ENCODE data around the gene GARIN5B. TPM values are rescaled to one million over a fixed set of nuclear protein-coding genes. Genes with fewer than 3 reads are reported as not detected.
"Not testable (repeated sequence)": the region's sequence is repeated elsewhere in the genome, so short reads cannot be mapped to it uniquely, and the experiment has no call there.

GARIN5B gene
- total and polyA plus RNA-seq, 12 donors, result not detected

GRCh38 chr19:55405638-55406037 lies 42.6 kb upstream of the GARIN5B start:
- TF ChIP-seq CTCF (IDR thresholded peaks at IDR 0.05) (no peak), POLR2A (IDR thresholded peaks at IDR 0.05) (no peak)
- intact Hi-C loops (cut with DNase I), result no loop called here
- no peak overlapping the region for H3K27ac ChIP-seq
- H3K27me3 ChIP-seq, result no peaks in the 10 kb centered on the region
- no peak for DNase-seq
- H3K4me3 ChIP-seq, result no peak overlapping the region
- WGBS, 4 donors, result 80 to 91% (median 86%) methylated on average over 5 of the region's 5 CpGs
- peaks cover 6 to 24% of the 10 kb centered on the region in 2 donors for H3K4me1 ChIP-seq (replicated peaks in 1 of 2)
- H3K9me3 ChIP-seq (replicated peaks in 1 of 3), result no peaks in the 10 kb centered on the region
- H3K36me3 ChIP-seq (replicated peaks in 1 of 2), result peaks cover 0 to 40% of the 10 kb centered on the region in 2 donors

- 86 to 100% (median 92%) methylated on average over 2 of the region's 2 CpGs for WGBS, 4 donors
- intact Hi-C loops (cut with DNase I), result no loop called here
- Histone ChIP-seq H3K27ac (no peak overlapping the region), H3K36me3 (replicated peaks in 1 of 2) (peaks cover 0 to 44% of the 10 kb centered on the region in 2 donors), H3K4me3 (no peak overlapping the region), H3K27me3 (no peaks in the 10 kb centered on the region), H3K4me1 (replicated peaks in 1 of 2) (peaks cover 6 to 18% of the 10 kb centered on the region in 2 donors), H3K9me3 (replicated peaks in 1 of 3) (no peaks in the 10 kb centered on the region)
- TF ChIP-seq POLR2A (IDR thresholded peaks at IDR 0.05), result no peak
- TF ChIP-seq CTCF (IDR thresholded peaks at IDR 0.05), result no peak
- no peak for DNase-seq
Measured at GRCh38 chr19:55402509-55402908, 39.4 kb upstream of the GARIN5B start.

GRCh38 chr19:55401390-55401789 lies 38.3 kb upstream of the GARIN5B start:
- H3K27me3 ChIP-seq; DNase-seq; H3K9me3 ChIP-seq (replicated peaks in 1 of 3); H3K27ac ChIP-seq; H3K4me3 ChIP-seq; H3K4me1 ChIP-seq (replicated peaks in 1 of 2); intact Hi-C loops (cut with DNase I): not testable (repeated sequence)
- WGBS, 4 donors, result 80 to 88% (median 83%) methylated on average over 1 to 19 of the region's 28 CpGs
- H3K36me3 ChIP-seq (replicated peaks in 1 of 2), result peaks cover 0 to 44% of the 10 kb centered on the region in 2 donors

GRCh38 chr19:55400281-55401087 lies 37.4 kb upstream of the GARIN5B start:
- H3K4me1 ChIP-seq (replicated peaks in 1 of 2), result peaks cover 0 to 1% of the 10 kb centered on the region in 2 donors
- no peak overlapping the region for H3K4me3 ChIP-seq
- no peak for DNase-seq
- H3K36me3 ChIP-seq (replicated peaks in 1 of 2), result peaks cover 0 to 36% of the 10 kb centered on the region in 2 donors
- no peaks in the 10 kb centered on the region for H3K9me3 ChIP-seq (replicated peaks in 1 of 3)
- intact Hi-C loops (cut with DNase I), result no loop called here
- no peak overlapping the region for H3K27ac ChIP-seq
- no peaks in the 10 kb centered on the region for H3K27me3 ChIP-seq
- 89 to 91% (median 91%) methylated on average over 7 to 14 of the region's 14 CpGs for WGBS, 4 donors
- TF ChIP-seq POLR2A (IDR thresholded peaks at IDR 0.05) (no peak), CTCF (IDR thresholded peaks at IDR 0.05) (no peak)

Measured in adrenal gland (tissue), 12 donors.